ENCODE data around the gene CACNA2D1.

GRCh38 chr7:82317760-82318159 is 125.8 kb downstream of the CACNA2D1 start:
- TF ChIP-seq TARDBP (IDR thresholded peaks at IDR 0.05), result no peak
- TF ChIP-seq BHLHE40 (IDR thresholded peaks at IDR 0.05; ENCODE audit: borderline replicate concordance), result no peak
- no peak for TF ChIP-seq SP1 (IDR thresholded peaks at IDR 0.05)
- no peak for TF ChIP-seq FOXM1 (IDR thresholded peaks at IDR 0.05; ENCODE audit: borderline replicate concordance)
- TF ChIP-seq HDGF (IDR thresholded peaks at IDR 0.05; ENCODE audit: borderline replicate concordance), result no peak
